HK-2 (cell line): ENCODE results near the gene ST8SIA6.

Experiments used
- DNase-seq: peaks from one replicate; pipeline ENCODE4 v3.0.0-alpha.2; 2018; ENCODE audit not compliant: unreplicated experiment

The ST8SIA6 gene

GRCh38 chr10:17386021-17386420 is 68.4 kb downstream of the ST8SIA6 start:
- no peak for DNase-seq

DNA sequence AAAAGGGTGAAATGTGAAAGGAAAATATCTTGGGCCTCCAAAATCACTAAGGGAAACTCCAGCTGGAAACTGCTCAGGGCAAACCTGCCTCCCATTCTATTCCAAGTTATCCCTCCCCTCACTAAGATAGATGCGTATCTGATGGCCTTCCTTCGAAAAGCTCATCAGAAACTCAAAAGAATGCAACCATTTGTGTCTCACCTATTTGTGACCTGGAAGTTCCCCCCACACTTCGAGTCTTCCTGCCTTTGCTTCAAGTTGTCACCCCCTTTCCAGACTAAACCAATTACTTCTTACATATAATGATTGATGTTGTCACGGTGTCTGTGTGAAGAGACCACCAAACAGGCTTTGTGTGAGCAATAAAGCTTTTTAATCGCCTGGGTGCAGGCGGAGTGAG is 69.3 kb downstream of the ST8SIA6 start:
- no peak for DNase-seq

- no peak for DNase-seq
Observed at GRCh38 chr10:17383801-17384555, 70.4 kb downstream of the ST8SIA6 start.

- no peak for DNase-seq
Observed at GRCh38 chr10:17381502-17382142, 72.8 kb downstream of the ST8SIA6 start.

DNA sequence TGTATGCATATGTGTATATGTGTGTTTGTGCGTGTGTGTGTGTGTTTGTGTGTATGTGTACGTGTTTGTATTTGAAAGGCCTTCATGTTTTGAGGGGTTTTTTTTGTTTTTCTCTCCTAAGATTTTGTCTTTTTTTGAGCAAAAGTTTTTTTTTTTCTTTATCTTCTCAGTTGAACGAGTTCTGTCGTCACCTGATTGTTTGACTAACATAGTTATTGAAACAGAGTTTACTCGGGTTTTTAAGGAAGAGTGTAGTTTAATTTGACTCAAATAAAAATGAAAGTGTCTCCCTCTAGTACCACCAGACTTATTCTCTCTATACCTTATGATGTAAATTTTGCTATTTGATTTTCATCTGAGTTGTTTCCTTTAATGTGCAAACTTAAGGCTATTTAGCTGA is 73.5 kb downstream of the ST8SIA6 start:
- no peak for DNase-seq

DNA sequence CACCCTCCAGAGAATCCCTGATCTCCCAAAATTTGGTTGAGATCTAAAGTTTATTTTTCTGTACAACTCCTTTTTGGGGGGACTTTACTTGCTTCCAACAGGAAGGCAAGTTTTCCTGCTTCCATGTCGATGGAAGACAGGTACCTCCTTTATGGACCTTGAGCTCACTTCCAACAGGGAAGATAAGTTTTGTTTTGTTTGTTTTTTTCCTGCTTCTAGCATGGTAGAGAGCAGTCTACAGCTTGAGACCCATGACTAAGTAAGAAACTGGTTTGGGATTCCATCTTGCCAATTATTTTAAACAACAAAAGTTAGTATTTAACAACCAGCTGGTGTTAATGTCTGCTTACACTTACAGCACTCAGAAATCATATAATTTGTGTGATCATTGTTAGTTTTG is 74.4 kb downstream of the ST8SIA6 start:
- DNase-seq: no peak

GRCh38 chr10:17379151-17379690 is 75.2 kb downstream of the ST8SIA6 start:
- DNase-seq: no peak

DNA sequence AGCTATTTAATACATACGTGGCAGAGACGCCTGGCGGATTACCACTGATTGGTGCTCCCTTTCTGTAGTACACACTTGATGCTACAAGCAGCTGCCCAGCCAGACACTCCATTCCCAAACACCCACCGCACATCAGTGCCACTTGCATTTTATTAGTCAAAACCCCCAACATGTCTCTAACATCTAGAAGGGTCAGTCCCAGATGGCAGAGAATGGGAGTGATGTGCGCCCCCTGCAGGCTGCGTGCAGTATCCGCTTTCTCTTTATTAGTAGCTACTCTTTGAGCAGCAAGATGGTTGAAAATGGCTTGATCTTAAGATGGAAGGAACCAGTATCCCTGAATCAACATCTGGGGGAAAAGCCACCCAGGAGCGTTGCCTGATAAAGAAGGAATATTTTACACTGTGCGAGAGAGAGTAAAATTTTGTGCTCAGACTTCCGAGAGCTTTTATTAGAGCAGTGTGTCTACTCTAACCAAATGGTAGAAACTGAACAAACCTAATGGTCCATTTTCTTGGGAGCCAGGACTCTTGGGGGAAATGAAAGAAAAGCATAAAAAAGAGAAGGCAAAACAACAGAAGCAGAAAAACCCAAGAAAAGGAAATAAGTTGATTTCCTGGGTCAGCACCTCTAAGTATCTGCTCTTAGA is 78.3 kb downstream of the ST8SIA6 start:
- DNase-seq: peak; percentile 1

DNA sequence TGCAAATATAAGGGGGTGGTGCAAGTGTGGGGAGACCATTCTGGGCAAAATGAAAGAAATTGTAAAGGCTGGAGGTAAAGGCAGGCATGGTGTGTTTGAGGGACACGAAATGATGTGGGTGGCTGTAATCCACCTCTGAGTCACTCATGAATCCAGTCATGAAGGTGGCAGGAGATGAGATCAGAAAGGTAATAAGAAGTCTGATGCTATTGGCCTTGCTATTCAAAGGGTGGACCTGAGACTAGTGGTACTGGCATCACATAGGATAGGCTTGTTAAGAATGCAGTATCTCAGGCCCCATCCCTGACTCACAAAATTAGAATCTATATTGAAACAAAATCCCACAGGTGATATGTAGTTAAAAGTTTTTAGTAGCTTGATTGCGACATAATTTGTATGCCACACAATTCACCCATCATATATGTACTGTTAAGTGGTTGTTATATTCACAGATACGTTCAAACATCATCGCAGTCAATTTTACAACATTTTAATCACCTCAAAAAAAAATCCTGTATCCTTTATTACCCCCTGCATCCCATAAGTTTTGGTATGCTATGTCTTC is 85.6 kb downstream of the ST8SIA6 start:
- no peak for DNase-seq

- DNase-seq: no peak
Observed at GRCh38 chr10:17366705-17367104, 87.7 kb downstream of the ST8SIA6 start.

- DNase-seq: no peak
Observed at GRCh38 chr10:17365402-17365801, 89.0 kb downstream of the ST8SIA6 start.

DNA sequence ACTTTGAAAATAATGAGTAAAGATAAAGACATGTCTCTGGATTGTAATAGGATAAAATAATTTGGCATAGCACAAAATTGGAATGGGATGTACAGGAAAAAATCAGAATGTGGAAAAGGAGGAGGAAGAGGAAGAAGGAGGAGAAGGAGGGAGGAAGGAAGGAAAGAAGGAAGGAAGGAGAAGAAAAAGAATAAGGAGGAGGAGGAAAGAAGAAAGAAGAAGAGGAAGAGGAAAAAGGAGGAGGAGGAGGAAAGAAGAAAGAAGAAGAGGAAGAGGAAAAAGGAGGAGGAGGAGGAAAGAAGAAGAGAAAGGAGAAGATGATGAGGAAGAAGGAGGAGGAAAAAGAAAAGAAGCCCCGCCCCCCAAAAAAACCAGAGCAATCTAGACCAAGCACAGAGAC is 95.9 kb downstream of the ST8SIA6 start:
- no peak for DNase-seq

DNA sequence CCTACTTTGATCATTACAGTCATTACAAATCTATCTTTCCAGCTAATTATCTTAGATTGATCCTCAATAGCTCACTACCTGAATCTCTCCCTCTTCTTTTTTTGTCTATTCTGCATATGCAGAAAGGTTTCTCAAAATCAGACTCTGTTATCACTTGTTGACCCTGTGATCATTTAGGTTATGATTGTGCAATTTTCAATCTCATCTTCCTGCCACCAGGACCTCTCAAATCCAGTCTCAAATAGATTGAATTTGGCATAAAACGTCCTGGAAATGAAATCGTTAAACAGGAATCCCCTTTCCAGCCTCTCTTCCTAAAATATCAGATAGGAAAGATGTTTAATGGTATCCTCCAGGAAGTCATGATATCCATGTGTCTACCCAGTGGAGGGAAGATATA is 96.6 kb downstream of the ST8SIA6 start:
- DNase-seq: no peak

- DNase-seq: no peak
Observed at GRCh38 chr10:17356820-17357219, 97.6 kb downstream of the ST8SIA6 start.

- no peak for DNase-seq
Observed at GRCh38 chr10:17354781-17355180, 99.6 kb downstream of the ST8SIA6 start.

- no peak for DNase-seq
Observed at GRCh38 chr10:17353568-17354300, 100.7 kb downstream of the ST8SIA6 start.

- no peak for DNase-seq
Observed at GRCh38 chr10:17352583-17352982, 101.8 kb downstream of the ST8SIA6 start.

DNA sequence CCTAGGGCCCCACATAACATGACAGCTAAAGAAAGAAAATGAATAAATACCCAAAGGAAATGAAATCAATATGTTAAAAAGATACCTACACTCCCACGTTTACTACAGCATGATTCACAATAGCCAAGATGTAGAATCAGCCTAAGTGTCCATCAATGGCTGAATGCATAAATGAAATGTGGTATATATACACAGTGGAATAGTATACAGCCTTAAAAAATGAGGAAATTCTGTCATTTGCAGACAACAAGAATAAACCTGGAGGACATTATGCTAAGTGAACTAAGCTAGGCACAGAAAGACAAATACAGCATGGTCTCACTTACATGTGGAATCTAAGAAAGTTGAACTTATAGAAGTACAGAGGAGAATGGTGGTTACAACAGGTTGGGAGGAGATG is 102.9 kb downstream of the ST8SIA6 start:
- no peak for DNase-seq

GRCh38 chr10:17349717-17350116 is 104.7 kb downstream of the ST8SIA6 start:
- DNase-seq: no peak

DNA sequence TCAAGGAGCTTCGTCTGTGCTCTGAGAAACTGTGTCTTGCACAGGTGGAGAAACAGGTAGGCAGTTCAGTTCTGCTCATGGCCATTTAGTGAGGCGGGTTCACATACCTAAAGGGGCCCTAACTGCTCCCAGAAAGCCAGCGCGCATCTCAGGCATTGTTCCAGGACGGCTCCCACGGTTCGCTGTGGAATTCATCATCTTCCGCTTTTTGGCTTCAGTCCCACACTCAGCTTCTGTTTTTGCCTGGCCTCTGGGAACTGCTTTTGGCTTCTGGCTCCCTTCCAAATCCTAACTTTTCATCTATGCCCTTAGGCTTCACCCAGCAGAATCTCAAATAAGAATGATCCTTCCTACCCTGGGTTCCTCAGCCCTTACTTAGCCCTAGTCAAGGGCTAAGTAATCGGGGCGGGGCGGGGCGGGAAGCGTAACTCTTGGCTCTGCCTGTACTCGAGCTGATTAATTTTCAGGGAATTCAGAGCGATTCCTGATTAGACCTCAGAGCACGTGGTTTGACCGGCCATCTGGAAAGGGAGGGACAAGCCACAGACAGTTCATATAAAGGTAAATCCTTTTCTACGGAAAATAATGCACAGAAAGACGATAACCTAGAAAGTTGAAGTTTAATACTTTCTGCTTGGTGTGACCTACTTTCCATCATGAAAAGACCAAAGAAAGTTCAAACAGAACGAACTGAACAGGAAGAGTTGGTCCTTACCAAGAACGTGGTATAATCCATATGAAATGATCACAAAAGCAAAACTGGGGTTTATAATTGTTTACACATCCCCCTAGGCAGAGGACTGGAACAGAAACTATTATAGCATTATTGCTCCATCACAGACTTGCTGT is 105.7 kb downstream of the ST8SIA6 start:
- peak; percentile 26 for DNase-seq

- DNase-seq: no peak
Observed at GRCh38 chr10:17348011-17348500, 106.3 kb downstream of the ST8SIA6 start.
